WERI-Rb-1 (cell line): Measurements from ENCODE around the gene ALDH16A1.
"Not testable (repeated sequence)": the region's sequence is repeated elsewhere in the genome, so short reads cannot be mapped to it uniquely, and the experiment has no call there.

ENCODE experiments used
- DNase-seq: peaks from one replicate; pipeline ENCODE4 v3.0.0-alpha.2; 2020
- H3K27ac ChIP-seq: fragments of 250-450 bp; sonication (Bioruptor Pico); 2 replicates; pipeline ENCODE4 v1.5.1; 2020; ENCODE audit warnings: mild to moderate bottlenecking, moderate library complexity
- H3K27me3 ChIP-seq: fragments of 250-450 bp; sonication (Bioruptor Pico); 2 replicates; pipeline ENCODE4 v1.5.1; 2021; ENCODE audit warnings: mild to moderate bottlenecking, low read depth, moderate library complexity; ENCODE audit not compliant: insufficient read depth, severe bottlenecking
- H3K36me3 ChIP-seq: fragments of 250-450 bp; sonication (Bioruptor Pico); 2 replicates; pipeline ENCODE4 v1.5.1; 2020; ENCODE audit warnings: mild to moderate bottlenecking, moderate library complexity
- H3K4me3 ChIP-seq: 2 replicates; pipeline ENCODE4 v1.5.1; 2011; ENCODE audit warnings: low read depth, mild to moderate bottlenecking, control low read depth, low read length
- H3K9me3 ChIP-seq: fragments of 250-450 bp; sonication (Bioruptor Pico); 2 replicates; pipeline ENCODE4 v1.5.1; 2021; ENCODE audit warnings: mild to moderate bottlenecking, moderate library complexity; ENCODE audit not compliant: severe bottlenecking
- TF ChIP-seq, protein P1 (sequence below): IDR thresholded peaks from 2 replicates; pipeline ENCODE4 v1.5.1; 2011; ENCODE audit warnings: low read depth, mild to moderate bottlenecking, control low read depth, inconsistent platforms, low read length

ALDH16A1 gene

GRCh38 chr19:49456326-49456725 lies 3.3 kb downstream of the ALDH16A1 start:
- no peak overlapping the region for H3K4me3 ChIP-seq
- TF ChIP-seq, protein P1, sequence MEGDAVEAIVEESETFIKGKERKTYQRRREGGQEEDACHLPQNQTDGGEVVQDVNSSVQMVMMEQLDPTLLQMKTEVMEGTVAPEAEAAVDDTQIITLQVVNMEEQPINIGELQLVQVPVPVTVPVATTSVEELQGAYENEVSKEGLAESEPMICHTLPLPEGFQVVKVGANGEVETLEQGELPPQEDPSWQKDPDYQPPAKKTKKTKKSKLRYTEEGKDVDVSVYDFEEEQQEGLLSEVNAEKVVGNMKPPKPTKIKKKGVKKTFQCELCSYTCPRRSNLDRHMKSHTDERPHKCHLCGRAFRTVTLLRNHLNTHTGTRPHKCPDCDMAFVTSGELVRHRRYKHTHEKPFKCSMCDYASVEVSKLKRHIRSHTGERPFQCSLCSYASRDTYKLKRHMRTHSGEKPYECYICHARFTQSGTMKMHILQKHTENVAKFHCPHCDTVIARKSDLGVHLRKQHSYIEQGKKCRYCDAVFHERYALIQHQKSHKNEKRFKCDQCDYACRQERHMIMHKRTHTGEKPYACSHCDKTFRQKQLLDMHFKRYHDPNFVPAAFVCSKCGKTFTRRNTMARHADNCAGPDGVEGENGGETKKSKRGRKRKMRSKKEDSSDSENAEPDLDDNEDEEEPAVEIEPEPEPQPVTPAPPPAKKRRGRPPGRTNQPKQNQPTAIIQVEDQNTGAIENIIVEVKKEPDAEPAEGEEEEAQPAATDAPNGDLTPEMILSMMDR, result no peak
- no peaks in the 10 kb centered on the region for H3K27me3 ChIP-seq
- peaks cover 10% of the 10 kb centered on the region for H3K36me3 ChIP-seq
- H3K27ac ChIP-seq, result no peak overlapping the region
- DNase-seq, result no peak
- no peaks in the 10 kb centered on the region for H3K9me3 ChIP-seq

DNA sequence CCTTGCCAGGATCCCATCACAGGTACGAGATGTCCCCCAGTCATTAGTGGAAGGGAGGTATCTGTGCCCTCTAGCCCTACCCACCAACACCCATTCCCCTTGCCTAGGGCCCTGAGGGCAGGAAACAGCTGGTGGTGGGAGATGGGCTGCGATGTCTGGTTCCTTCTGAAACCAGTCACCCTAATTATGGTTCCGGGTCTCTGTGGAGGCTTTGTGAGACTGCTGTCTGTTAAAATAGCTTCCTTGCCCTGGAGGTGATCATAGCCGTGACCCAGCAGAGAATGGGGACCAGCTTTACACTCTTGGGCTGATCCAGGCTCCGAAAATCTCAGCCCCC lies 5.5 kb downstream of the ALDH16A1 start:
- TF ChIP-seq, protein P1, result no peak
- H3K9me3 ChIP-seq, result no peaks in the 10 kb centered on the region
- peaks cover 11% of the 10 kb centered on the region for H3K36me3 ChIP-seq
- H3K27me3 ChIP-seq, result no peaks in the 10 kb centered on the region
- H3K27ac ChIP-seq, result no peak overlapping the region
- DNase-seq, result no peak
- no peak overlapping the region for H3K4me3 ChIP-seq

- TF ChIP-seq, protein P1, result no peak
- H3K27me3 ChIP-seq, result no peaks in the 10 kb centered on the region
- no peak for DNase-seq
- H3K9me3 ChIP-seq, result no peaks in the 10 kb centered on the region
- H3K36me3 ChIP-seq, result peaks cover 11% of the 10 kb centered on the region
- H3K27ac ChIP-seq, result no peak overlapping the region
- no peak overlapping the region for H3K4me3 ChIP-seq
Observed at GRCh38 chr19:49459388-49459787, 6.4 kb downstream of the ALDH16A1 start.

GRCh38 chr19:49461130-49461529 lies 8.1 kb downstream of the ALDH16A1 start:
- peaks cover 15% of the 10 kb centered on the region for H3K36me3 ChIP-seq
- DNase-seq, H3K27ac ChIP-seq, H3K4me3 ChIP-seq, H3K9me3 ChIP-seq, H3K27me3 ChIP-seq: not testable (repeated sequence)

GRCh38 chr19:49461656-49462055 lies 8.6 kb downstream of the ALDH16A1 start:
- H3K4me3 ChIP-seq, result no peak overlapping the region
- no peaks in the 10 kb centered on the region for H3K9me3 ChIP-seq
- no peak for DNase-seq
- H3K27ac ChIP-seq, result no peak overlapping the region
- H3K27me3 ChIP-seq, result no peaks in the 10 kb centered on the region
- TF ChIP-seq, protein P1, result no peak
- H3K36me3 ChIP-seq, result peaks cover 15% of the 10 kb centered on the region

GRCh38 chr19:49462492-49462891 lies 9.5 kb downstream of the ALDH16A1 start:
- DNase-seq, result no peak
- no peak overlapping the region for H3K4me3 ChIP-seq
- H3K9me3 ChIP-seq, result no peaks in the 10 kb centered on the region
- TF ChIP-seq, protein P1, result no peak
- no peak overlapping the region for H3K27ac ChIP-seq
- H3K36me3 ChIP-seq, result peaks cover 15% of the 10 kb centered on the region
- no peaks in the 10 kb centered on the region for H3K27me3 ChIP-seq
